ENCODE results near the gene PALD1. TPM values are rescaled to one million over a fixed set of nuclear protein-coding genes. Genes with fewer than 3 reads are reported as not detected.

Gene PALD1
- total and polyA plus RNA-seq, 2 of the 13 experiments (the other 11 are each of a cell fraction or from before 2014, with no cell fraction given) = 0.07 to 0.09 TPM

- TF ChIP-seq ZNF253 (CRISPR knock-in tag; IDR thresholded peaks at IDR 0.05; ENCODE audit: borderline replicate concordance) = no peak
- TF ChIP-seq ATF6 (CRISPR knock-in tag; conservative IDR thresholded peaks at IDR 0.05) = no peak
- TF ChIP-seq ZSCAN21 (CRISPR knock-in tag; IDR thresholded peaks at IDR 0.05; ENCODE audit: borderline replicate concordance) = no peak
- TF ChIP-seq MEIS2 (CRISPR knock-in tag; IDR thresholded peaks at IDR 0.05) = no peak
- no peak for TF ChIP-seq ZSCAN20 (CRISPR knock-in tag; IDR thresholded peaks at IDR 0.05; ENCODE audit: borderline replicate concordance)
- no peak for TF ChIP-seq MYC (CRISPR knock-in tag; IDR thresholded peaks at IDR 0.05; ENCODE audit: borderline replicate concordance)
- TF ChIP-seq ZHX1 (CRISPR knock-in tag; IDR thresholded peaks at IDR 0.05; ENCODE audit: low read depth) = 0 out of 2 replicates have a peak, but pooled peaks have one; percentile 38
- no peak for TF ChIP-seq ZNF724P (CRISPR knock-in tag; IDR thresholded peaks at IDR 0.05; ENCODE audit: borderline replicate concordance)
- peak; percentile 92 for TF ChIP-seq NR2F6 (IDR thresholded peaks at IDR 0.05)
- TF ChIP-seq NR2F6 (CRISPR knock-in tag; IDR thresholded peaks at IDR 0.05) = peak; percentile 88
- TF ChIP-seq RERE (CRISPR knock-in tag; IDR thresholded peaks at IDR 0.05; ENCODE audit: low read depth) = 0 out of 2 replicates have a peak, but pooled peaks have one; percentile 33
- TF ChIP-seq ZNF17 (CRISPR knock-in tag; IDR thresholded peaks at IDR 0.05) = no peak
- peak; percentile 58; the same call in 1 of the 2 replicates for TF ChIP-seq FOXJ3 (CRISPR knock-in tag; IDR thresholded peaks at IDR 0.05; ENCODE audit: borderline replicate concordance)
- no peak for TF ChIP-seq RBM39 (IDR thresholded peaks at IDR 0.05; ENCODE audit: low read depth, low read length, poor library complexity, severe bottlenecking)
- no peak for TF ChIP-seq FLYWCH1 (CRISPR knock-in tag; IDR thresholded peaks at IDR 0.05)
- 0 out of 2 replicates have a peak, but pooled peaks have one; percentile 4 for TF ChIP-seq MNT (IDR thresholded peaks at IDR 0.05)
These were observed 47.8 kb upstream of the PALD1 start (continued) for GRCh38 chr10:70430493-70431445.

All from HepG2 (cell line).